HG02623 (cell line): ENCODE data around the gene DUSP10.

ENCODE experiments used
- ATAC-seq: cut with Tn5 transposase; IDR thresholded peaks from one replicate; pipeline ENCODE4 v1.9.1; 2021; ENCODE audit warnings: moderate library complexity; ENCODE audit not compliant: unreplicated experiment

Gene DUSP10

DNA sequence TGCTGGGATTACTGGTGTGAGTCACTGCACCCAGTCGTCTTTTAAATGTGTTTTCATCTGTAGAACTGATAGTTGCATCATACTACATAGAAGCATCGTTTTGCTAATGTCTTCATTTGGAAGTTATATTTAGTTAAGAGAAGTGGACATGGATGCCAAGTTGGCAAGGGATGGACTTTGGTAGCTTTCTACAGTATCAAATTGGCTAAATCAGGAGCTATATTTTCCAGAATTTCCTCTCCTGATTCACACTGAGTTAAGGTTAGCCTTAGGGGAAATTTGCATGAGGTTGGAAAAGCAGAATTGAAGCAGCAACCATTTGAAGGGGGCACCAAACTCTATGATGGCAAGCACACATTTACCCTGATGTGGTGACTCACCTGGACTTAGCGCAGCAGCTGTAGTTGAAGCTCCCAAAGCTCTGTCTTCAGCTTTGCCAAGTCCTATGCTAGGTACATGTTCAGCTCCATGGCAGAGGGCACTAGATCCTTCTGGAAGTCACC lies 43.9 kb downstream of the DUSP10 start:
- no peak for ATAC-seq

DNA sequence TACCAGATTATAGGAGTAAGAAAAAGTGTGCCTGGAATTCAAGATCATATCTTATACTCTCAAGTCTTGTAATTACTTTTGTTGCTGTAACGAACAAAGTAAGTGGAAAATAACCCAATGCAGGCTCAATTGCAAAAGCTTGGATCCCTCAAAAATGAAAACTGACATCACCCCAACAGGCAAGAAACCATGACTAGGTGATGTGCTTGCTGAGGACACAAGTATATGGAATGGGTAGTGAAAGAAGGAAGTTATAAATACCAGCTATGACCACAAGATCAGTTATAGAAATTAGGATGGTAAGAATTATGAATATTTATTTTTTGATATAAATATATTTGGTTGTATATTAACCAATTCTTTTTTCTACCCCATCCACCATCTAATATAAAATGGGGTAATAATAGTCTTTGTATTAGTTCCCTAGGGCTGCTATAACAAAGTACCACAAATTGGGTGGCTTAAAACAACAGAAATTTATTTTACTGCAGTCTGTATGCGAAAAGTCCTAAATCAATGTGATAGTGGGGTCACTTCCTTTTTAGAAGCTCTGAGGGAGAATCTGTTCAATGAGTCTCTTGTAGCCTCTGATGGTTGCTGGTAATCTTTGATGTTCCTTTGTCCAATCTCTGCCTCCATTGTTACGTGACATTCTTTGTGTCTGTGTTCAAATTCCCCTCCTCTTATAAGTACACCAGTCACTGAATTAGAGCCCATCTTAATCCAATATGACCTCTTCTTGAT lies 45.0 kb downstream of the DUSP10 start:
- no peak for ATAC-seq

DNA sequence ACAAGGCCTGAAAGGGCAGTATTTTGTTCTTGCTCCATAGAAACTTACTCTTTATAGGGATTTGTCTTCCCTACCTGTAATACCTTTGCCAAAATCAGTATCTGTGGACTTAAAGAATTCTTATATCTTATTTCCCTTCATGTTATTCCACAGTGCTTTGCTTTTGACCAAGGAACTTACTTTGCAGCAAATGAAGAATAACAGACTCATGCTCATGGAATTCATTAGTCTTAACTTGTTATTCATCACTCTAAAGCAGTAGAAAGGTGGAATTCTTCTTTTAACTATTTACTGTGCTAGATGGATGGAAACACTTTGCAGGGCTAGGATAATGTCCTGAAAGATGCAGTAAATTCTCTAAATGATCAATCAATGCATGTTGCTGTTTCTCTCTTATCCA lies 45.9 kb downstream of the DUSP10 start:
- no peak for ATAC-seq

DNA sequence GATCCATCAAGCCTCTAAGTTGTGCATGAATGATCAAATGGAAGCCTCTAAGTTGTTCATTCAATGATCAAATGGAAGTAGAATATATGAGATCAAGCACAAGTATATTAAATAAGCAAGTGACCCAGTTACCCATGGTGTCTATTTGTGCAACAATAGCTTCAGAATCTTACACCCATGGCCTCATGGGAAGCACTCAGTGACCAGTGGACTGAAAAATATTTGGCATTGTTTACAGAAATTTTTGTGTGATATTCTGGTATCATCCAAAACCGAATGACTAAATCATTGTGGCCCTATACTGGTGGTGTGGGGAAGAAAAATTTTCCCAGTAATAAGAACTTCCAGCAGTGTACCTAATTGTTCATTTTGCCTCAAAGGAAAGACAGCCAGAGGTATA lies 46.6 kb downstream of the DUSP10 start:
- no peak for ATAC-seq

DNA sequence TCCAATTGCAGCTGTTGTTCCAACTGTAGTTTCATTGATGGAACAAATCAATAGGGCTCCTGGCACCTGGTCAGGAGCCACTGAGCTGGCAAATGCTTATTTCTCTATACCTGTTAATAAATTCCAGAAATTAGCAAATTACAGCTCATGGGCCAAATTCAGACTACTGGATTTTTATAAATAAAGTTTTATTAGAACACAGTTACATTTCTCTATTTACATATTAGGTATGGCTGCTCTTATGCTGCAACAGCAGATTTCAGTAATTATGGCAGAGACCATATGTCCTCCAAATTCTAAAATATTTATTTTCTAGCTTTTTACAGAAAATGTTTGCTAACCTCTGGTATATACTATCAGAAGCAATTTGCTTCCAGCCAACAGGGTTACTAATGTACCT lies 47.8 kb downstream of the DUSP10 start:
- ATAC-seq: no peak

DNA sequence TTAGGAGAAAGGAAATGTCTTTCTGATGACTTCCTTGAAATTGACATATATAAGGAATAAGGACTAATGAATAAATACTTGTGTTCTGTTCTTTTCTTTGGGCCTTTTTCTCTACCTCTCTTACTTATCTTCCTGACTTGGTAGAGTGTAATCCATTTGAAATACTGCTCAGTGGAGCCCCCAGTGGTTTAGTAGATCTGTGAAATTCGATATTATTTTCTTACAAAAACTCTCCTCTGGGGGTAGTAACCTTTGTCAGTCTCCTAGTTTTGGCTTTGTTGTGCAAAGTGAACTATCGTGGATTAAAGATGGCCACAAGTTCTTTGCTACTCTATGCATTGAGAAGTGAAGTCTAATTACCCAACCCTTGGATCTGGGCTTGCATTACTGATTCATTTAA lies 48.8 kb downstream of the DUSP10 start:
- ATAC-seq: no peak

DNA sequence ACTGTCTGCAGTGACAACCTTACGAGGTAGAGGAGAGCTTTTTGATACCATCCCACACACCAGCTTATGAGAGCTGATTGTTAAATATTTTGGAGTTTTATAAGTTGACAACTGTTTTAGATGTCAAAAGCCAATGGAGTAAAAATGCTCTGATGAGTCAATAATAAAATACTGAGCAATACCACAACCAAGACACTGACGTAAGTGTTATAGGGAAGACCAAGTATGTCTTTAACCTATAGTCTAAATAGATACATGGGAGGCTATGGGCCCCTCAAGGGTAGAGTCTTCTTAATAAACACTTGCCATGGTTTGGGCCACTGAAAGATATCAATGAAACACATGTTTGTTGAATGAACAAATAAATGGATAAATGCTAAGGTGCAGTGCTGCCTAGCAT lies 49.2 kb downstream of the DUSP10 start:
- no peak for ATAC-seq

DNA sequence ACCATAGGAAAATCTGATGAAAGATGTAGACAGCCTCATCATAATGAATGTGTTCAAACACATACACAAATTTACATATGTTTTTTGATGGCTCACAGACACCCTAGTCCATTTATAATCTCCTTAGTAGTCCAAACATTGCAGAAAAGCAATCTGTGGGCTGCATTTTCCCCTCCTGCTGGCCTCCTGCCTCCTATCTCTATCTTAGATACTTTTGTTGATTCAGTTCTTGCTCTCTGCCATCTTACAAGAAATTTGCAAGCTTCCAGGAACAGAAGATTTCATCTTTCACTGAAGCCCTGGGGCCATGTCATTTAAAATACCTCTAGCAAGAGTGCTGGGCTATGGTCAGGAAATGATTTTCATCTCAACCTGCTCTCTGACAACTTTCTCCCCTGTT lies 50.6 kb downstream of the DUSP10 start:
- no peak for ATAC-seq

DNA sequence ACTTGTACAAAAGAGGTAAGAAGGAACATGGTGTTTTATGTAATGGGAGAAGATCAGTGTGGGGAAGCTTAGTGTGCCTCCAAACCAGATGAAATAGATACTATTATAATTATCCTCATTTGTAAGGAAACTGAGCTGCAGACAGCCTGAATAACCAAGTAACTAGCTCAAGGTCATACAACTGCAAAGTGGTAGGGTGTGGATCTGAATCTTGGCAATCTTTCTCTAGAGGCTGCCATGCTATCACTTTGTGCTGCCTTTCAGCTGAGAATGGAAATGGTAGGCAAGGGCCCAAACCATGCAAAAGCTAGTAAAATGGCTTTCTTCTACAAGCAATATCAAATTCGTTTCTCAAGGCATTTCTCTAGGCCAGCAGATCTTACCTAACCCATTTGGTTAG lies 51.0 kb downstream of the DUSP10 start:
- no peak for ATAC-seq

DNA sequence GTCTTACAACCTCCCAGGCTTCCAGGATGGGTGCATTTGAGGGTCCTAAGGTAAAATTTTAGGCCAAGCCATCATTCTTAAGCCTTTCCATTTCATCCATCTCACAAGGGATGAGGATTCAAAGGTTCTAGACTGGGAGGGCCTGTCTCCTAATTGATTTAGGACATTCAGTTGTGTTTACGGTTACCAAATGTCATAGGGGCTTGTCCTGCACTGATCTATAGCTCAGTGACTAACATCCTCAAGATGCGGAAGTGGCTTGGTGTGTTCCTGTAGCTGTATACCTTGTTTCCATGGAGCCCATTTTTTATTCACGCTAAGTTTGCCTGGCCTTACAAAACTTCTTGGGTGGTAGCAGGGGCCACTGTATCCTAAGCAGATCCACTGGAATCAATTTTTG lies 52.8 kb downstream of the DUSP10 start:
- ATAC-seq: no peak

DNA sequence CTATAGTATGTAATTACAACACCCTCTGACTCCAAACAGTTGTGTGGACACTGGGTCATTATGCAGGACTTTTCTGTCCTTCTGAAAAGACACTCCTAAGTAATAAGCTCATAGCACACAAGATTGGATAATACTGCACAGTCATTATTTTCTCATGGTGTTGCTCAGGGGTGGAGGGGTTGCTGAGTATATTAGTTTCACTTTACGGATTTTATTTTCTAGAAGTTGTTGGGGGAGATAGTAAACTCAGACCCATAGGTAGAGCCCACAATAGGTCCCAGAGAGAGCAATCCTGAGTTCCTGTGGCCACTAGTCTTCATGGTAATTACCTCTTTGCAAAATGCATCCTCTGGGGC lies 53.4 kb downstream of the DUSP10 start:
- ATAC-seq: no peak

DNA sequence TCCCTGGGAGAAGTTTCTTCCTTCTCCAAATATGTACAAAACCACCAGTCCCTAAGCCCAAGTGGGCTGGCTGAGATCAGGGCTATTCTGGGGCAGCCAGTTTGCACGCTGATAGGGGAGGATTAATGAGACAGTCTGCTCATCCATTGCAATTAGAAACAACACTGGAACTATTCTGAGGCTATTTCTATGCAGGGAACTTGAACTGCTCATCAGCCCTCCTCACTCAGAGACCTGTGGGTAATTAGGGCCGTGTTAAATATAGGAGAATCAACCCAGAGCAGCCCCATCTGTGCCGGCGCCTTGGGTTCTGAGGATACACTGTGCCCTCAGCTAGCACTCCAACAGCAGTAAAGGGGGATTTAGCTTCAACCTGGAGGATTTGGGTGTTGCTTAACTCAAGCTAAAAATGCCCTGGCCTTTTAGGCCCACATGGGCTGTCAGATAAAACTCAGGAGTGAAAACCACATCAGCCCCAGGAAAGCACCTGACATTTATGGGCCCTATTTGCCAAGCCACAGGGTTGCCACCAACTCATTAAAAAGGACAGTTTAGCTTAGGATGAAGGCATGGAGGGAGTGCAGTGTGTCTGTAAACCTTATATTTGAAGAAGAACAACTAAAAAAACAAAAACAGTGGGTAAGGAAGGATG lies 53.9 kb downstream of the DUSP10 start:
- ATAC-seq: no peak

DNA sequence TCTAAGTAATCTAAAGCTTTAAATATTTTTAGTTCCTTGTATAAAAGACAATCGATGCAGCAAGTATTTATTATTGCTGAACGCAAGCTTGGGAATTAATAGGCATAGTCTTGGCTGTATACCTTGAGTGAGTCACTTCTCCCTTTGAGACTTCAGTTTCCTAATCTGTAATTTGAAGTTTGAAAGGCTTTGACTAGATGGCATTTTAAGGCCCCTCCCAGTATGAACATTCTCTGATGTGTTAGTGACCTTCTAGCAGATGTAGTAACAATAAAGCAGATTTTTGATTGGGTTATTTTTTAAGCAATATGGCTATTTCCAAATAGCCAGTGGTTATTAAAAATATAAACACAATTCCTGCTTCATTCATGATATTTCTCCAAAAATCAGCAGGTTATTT lies 58.2 kb downstream of the DUSP10 start:
- ATAC-seq: no peak

DNA sequence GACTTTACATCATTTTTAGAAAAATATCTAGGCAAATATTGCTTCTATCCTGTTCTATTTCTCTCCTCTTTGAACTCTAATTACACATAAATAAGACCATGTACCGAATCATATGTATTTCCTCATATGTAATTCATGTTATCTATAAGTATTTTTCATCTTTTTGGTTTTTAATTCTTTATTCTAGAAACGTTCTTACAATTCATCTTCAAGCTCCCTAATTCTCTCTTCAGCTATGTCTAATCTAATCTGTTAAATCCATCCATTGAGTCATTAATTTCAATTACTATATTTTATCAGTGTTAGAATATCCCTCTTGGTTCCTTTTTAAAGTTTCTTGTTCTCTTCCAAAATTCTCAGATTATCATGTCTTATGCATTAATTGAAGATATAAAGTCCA lies 61.8 kb downstream of the DUSP10 start:
- no peak for ATAC-seq

DNA sequence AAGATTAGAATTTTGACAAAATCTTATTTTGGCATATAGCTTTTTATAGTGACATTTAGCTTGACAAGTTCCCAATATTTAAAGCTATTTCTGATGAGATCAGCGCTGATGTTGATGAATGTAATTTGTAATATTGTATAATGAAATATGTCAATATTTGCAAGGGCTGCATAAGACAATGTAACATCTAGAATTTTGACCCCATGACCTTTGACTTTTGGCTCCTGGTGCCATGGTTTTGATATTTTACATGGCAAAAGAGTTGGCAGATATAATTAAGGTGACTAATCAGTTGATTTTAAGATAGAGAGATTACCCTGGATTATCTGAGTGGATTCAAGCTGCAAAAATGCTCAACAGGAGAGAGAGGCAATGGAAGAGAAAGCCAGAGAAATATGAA lies 63.9 kb downstream of the DUSP10 start:
- ATAC-seq: no peak

DNA sequence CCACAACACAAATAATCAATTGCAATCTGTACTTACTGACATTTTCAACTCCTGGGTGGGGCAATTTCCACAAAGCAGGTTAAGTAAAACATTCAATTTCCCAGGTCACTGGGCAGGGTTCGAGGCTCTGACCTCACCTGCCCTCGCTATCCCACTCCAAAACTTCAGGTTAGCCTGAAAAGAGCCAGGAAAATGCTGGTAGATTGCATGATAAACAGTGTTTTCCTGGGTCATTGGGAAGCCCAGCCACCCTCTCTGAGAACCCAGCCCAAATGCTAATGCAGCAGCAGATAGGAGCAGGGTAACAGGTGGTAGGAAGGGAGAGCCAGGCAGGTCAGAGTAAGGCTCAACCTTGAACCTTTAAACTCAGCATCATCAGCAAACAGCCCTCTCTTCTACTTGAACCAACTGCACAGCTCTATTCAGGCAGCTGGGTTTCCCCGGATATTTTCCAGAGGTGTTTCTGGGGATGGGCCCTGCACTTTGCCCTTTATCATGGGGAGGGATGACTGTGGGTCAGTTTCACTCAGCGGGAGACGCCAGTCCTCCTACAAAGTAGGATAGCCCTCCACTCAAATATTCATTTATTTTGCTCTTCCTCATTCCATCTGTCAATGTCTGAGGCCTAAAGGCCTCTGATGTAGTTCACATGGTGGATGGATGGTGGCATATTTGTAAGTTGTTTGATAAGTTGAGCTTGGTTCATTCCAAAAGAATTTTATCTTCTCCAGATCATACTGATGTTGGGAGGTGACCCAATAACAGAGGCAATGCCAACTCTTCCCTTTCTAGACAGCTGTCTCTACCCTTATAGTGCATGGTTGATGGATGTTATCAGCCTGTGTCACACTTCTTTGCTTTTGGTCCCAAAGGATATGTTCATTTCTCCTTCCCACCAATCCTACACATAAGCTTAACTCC lies 65.7 kb downstream of the DUSP10 start:
- no peak for ATAC-seq

DNA sequence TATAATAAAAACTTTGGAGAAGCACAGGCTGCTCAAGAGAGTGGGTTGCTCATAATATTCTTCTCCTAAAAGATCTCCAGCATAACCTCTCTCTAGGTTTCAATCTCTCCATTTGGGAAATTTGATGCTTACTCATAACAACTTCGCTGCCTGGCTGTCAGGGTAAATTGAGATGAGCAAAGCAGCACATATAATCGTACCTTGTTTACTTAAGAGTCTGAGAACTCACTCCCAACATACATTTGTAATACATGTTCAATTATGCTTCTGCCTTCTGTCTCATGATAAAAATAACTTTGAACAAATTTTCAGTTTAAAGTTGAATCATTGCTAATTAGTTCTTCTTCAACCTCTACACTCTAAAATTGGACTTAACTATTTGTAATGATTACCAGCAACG lies 68.9 kb downstream of the DUSP10 start:
- ATAC-seq: no peak

DNA sequence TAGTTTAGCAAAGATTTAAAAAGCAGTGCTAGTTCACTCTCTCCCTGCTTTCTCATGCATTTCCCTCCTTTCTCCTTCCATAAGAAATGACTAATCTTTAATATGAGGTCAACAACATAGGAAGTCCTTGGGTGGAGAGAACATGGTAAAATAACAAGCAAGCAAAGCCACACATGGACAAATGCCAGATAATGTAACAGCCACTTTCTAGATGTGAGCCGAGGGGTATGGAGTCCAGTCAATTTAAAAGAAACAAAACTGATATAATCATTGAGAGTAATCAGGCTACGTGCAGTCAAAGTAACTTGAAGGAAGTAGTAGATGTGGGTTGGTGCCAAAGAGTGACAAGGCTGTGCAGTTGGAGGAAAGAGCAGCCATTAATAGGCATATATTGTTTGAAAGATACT lies 69.6 kb downstream of the DUSP10 start:
- ATAC-seq: no peak

DNA sequence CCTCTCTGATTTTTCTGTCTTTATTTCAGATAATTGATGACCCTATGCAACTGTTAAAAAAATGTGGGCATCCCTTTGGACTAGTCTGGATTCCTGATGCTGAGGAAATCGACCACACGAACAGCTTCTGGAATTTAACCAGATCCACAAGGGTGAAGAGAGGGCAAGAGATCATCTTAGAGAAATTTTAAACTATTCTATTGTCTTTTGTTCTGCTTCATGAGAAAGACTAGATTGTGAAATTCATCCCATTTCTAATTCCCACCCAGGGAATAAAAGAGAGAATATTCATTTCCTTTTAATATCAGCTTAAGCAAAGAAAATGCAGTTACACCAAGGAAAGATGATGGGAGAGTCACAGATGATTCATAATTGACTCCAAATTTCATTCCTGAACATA lies 71.8 kb downstream of the DUSP10 start:
- ATAC-seq: no peak

DNA sequence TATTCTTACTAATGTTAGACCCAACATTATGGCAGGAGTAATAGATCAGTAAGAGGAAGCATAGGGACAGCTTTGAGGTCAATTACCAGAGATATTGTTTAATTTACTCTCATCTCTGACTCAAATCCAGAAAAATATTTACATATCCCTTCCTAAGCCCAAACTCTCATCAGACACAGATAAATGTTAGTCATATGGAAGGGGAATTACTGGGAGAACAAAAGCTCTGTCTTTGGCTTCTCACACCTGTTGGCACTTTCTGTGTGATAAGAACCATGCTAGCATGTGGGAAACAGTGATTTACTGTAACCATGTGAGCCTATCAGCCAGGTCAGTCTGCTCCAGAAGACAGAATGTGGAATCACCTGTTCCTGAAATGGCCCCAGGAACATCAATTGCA lies 72.4 kb downstream of the DUSP10 start:
- no peak for ATAC-seq

DNA sequence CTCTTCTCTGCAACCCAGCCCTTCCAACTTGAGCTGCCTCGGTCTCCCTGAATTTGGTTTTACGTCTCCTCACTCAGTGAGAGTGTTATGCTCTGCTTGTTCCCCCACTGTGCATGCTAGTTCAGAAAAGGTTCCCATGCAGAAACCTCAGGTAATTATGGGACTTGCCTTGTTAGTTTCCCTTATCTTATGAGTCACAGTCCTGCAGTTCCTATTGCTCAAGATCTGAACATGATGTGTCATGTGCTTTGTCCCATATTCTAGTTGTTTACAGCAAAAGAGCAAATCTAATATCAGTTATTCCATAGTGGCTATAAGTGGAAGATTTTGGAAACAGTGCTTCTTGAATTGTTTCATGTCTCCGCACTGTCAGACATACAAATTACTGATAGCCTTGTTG lies 74.4 kb downstream of the DUSP10 start:
- peak; percentile 94 for ATAC-seq

DNA sequence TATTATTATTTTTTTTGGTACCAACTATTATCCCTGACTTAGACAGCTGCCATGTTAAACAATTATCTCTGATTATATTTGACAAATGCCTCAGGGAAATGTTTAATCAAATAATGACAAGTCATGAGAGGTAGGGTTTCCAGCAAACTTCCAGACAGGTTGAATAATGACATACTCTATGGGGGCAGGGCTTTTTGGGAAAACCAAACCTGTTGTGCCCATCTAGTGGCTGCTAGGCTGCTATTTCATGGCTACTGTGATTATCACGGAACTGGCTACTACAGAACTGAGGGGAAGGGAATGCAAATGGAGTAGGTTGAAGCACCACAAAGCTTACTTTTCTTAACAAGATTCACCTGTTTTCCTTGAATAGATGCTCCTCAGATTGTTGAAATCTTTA lies 77.6 kb downstream of the DUSP10 start:
- no peak for ATAC-seq
